ENCODE results near the gene RBM38.
"Not testable (repeated sequence)": the region's sequence is repeated elsewhere in the genome, so short reads cannot be mapped to it uniquely, and the experiment has no call there.

- not testable (repeated sequence) for TF ChIP-seq CTCF (conservative IDR thresholded peaks at IDR 0.05; ENCODE audit: low read length); EZH2phosphoT487 (IDR thresholded peaks at IDR 0.05; ENCODE audit: borderline replicate concordance)
Observed at GRCh38 chr20:57430201-57430596, 39.0 kb downstream of the RBM38 start.
